GM21737 (cell line): ENCODE data around the gene NDRG2.

Source experiments
- ATAC-seq: cut with Tn5 transposase; IDR thresholded peaks from one replicate; pipeline ENCODE4 v1.9.1; 2021; ENCODE audit warnings: mild to moderate bottlenecking, moderate library complexity; ENCODE audit not compliant: unreplicated experiment

Gene NDRG2

GRCh38 chr14:20978687-20979086 lies 46.2 kb downstream of the NDRG2 start:
- ATAC-seq: no peak

GRCh38 chr14:20976291-20976690 lies 48.6 kb downstream of the NDRG2 start:
- ATAC-seq: no peak

- ATAC-seq: no peak
Observed at GRCh38 chr14:20973501-20973900, 51.4 kb downstream of the NDRG2 start.

GRCh38 chr14:20971705-20972021 lies 53.2 kb downstream of the NDRG2 start:
- no peak for ATAC-seq

- ATAC-seq: peak; percentile 88
Observed at GRCh38 chr14:20970983-20971704, 53.7 kb downstream of the NDRG2 start.

- peak; percentile 8 for ATAC-seq
Observed at GRCh38 chr14:20970647-20970982, 54.2 kb downstream of the NDRG2 start.

GRCh38 chr14:20969336-20969735 lies 55.5 kb downstream of the NDRG2 start:
- no peak for ATAC-seq
